Tibial artery (tissue), 4 donors: ENCODE measurements around the gene GALNT13.
A peak's percentile ranks its signal among the peaks of the same experiment; 100 is the strongest.

ENCODE experiments used
- DNase-seq, 2 donors: peaks; one replicate each; pipeline ENCODE4 v3.0.0-alpha.2; 2019
- H3K27ac ChIP-seq, 2 donors: fragments of 200-600 bp; sonication (generic) in 1 of 2; 1 replicate in 1 of 2; 2 replicates in 1 of 2; pipeline ENCODE4 v1.5.1; 2018 to 2019; ENCODE audit warnings: mild to moderate bottlenecking in 1 of 2
- H3K27me3 ChIP-seq, 2 donors: fragments of 200-600 bp; sonication (generic) in 1 of 2; one replicate each; pipeline versions ENCODE4 v1.5.1 to v1.6.0; 2016 to 2019
- H3K36me3 ChIP-seq, 3 donors: fragments of 200-600 bp; sonication (generic) in 2 of 3; one replicate each; pipeline ENCODE4 v1.5.1; 2016 to 2019; ENCODE audit warnings: mild to moderate bottlenecking in 2 of 3
- H3K4me1 ChIP-seq, 4 donors: fragments of 200-600 bp; sonication (generic) in 2 of 4; 1 replicate in 3 of 4; 2 replicates in 1 of 4; pipeline ENCODE4 v1.5.1; 2016 to 2019
- H3K4me3 ChIP-seq, 2 donors: fragments of 200-600 bp; sonication (generic) in 1 of 2; 1 replicate in 1 of 2; 2 replicates in 1 of 2; pipeline ENCODE4 v1.5.1; 2018 to 2019; ENCODE audit warnings: mild to moderate bottlenecking in 2 of 2
- H3K9me3 ChIP-seq, 3 donors: fragments of 200-600 bp; sonication (generic) in 1 of 3; one replicate each; pipeline ENCODE4 v1.5.1; 2016 to 2019
- intact Hi-C: fragments of 100-400 bp; cut with DNase I; formaldehyde crosslinking; loops from one replicate; pipeline ENCODE4 v1.15.0; 2023; ENCODE audit warnings: low total_unique reads
- TF ChIP-seq, protein P1 (sequence below), 2 experiments: fragments of 200-600 bp in 1 of 2; fragments of 450-650 bp in 1 of 2; IDR thresholded peaks; one replicate each; pipeline ENCODE4 v1.5.1; 2017 to 2019; ENCODE audit warnings: antibody characterized with exemption in 2 of 2, mild to moderate bottlenecking in 1 of 2, moderate library complexity in 1 of 2

GALNT13 gene

DNA sequence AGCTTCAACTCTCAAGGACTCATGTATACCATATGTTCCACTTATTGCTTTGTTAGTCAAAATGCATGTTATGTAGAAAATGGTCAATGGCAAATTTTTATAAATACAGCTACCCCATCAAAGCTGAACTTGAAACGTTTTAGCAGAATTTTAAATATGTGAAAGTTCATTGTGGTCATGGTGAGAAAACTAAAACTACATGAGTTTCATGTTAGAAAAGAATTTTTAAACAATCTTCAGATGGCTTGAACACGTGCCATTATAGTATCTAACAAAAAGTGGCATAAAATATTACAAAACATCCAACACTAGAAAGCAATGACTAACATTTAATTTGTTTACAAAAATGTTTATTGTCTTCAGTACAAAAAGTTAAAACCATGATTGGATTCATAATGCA, 580.7 kb downstream of the GALNT13 start:
- TF ChIP-seq, protein P1, sequence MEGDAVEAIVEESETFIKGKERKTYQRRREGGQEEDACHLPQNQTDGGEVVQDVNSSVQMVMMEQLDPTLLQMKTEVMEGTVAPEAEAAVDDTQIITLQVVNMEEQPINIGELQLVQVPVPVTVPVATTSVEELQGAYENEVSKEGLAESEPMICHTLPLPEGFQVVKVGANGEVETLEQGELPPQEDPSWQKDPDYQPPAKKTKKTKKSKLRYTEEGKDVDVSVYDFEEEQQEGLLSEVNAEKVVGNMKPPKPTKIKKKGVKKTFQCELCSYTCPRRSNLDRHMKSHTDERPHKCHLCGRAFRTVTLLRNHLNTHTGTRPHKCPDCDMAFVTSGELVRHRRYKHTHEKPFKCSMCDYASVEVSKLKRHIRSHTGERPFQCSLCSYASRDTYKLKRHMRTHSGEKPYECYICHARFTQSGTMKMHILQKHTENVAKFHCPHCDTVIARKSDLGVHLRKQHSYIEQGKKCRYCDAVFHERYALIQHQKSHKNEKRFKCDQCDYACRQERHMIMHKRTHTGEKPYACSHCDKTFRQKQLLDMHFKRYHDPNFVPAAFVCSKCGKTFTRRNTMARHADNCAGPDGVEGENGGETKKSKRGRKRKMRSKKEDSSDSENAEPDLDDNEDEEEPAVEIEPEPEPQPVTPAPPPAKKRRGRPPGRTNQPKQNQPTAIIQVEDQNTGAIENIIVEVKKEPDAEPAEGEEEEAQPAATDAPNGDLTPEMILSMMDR (IDR thresholded peaks at IDR 0.05) = no peak
- no peak overlapping the region for H3K27ac ChIP-seq
- peaks cover 0 to 14% (median 0%) of the 10 kb centered on the region in 4 donors for H3K4me1 ChIP-seq
- intact Hi-C loops = no loop called here
- H3K36me3 ChIP-seq = no peaks in the 10 kb centered on the region
- no peak for DNase-seq
- no peak overlapping the region for H3K4me3 ChIP-seq
- no peaks in the 10 kb centered on the region for H3K9me3 ChIP-seq
- H3K27me3 ChIP-seq = no peaks in the 10 kb centered on the region

DNA sequence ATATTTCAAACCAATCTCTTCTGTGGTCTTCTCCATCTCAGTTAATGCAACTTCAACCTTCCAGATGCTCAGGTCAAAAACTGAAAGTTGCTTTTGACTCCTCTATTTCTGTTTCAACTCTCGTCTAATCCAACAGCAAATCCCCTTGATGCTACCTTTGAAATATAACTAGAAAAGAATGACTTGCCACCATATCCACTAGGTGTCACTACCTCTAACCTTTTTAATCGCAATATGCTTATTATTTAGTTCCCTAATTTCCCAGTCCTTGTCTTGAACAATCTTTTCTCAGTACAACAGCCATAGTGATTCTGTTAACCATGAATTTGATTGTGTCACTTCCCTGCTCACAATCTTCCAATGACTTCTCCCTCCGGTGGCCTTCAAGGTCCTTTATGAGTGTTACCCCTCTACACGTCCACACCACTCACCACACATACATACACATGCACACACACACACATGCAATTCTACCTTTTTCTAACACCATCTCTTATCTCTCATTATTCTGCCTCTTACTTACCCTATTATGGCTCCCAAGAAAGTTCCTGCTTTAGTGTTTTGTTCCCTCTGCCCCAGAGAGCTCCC, 581.3 kb downstream of the GALNT13 start:
- intact Hi-C loops = no loop called here
- TF ChIP-seq, protein P1 (IDR thresholded peaks at IDR 0.05) = peak; percentile 40 to 44
- Histone ChIP-seq H3K27ac (no peak overlapping the region), H3K4me3 (no peak overlapping the region), H3K36me3 (no peaks in the 10 kb centered on the region), H3K9me3 (no peaks in the 10 kb centered on the region), H3K4me1 (peaks cover 0 to 14% (median 0%) of the 10 kb centered on the region in 4 donors), H3K27me3 (no peaks in the 10 kb centered on the region)
- no peak for DNase-seq

DNA sequence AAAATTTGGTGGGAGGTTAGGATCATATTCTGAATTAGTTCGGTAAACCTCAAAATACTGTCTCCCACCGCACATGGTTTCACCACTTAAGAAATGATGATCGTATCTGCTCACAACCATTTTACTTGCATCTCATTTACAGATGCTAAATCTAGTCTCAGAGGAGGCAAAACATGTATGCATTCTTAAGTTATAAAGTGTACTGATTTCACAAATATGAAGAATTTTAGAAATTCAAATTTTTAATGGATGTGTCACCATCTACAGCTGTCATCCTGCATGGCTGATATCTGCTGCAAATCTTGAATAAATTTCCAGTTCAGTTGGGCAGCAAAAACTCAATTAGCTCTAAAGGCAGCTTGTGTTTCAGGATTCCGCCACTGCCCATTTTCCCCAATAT, 583.4 kb downstream of the GALNT13 start:
- Histone ChIP-seq H3K9me3 (no peaks in the 10 kb centered on the region), H3K27me3 (no peaks in the 10 kb centered on the region), H3K4me3 (peak overlapping the region; percentile 46 to 48), H3K27ac (peak overlapping the region; percentile 4 to 18), H3K4me1 (peaks cover 0 to 14% (median 0%) of the 10 kb centered on the region in 4 donors), H3K36me3 (no peaks in the 10 kb centered on the region)
- no peak for DNase-seq
- TF ChIP-seq, protein P1 (IDR thresholded peaks at IDR 0.05) = no peak
- intact Hi-C loops = no loop called here

DNA sequence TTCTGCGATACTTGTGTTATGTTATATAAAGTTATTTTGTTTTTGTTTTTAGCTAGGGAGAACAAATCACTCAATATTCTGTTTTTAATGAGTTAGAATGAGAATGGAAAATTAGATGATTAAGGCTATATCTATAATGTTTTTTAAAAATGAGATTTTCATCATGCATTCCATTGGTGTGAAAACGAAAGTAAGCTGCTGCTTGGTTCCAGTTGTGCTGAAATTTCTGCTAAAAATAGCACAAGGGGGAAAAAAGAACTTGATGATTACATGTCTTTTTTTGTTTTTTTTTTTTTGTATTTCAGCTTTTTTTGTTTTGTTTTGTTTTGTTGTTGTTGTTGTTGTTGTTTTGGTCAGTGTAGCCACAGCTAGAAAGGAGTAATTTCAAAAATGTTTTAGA, 584.1 kb downstream of the GALNT13 start:
- TF ChIP-seq, protein P1 (IDR thresholded peaks at IDR 0.05) = no peak
- Histone ChIP-seq H3K27me3 (no peaks in the 10 kb centered on the region), H3K4me1 (peaks cover 0 to 14% (median 0%) of the 10 kb centered on the region in 4 donors), H3K9me3 (no peaks in the 10 kb centered on the region), H3K27ac (peak overlapping the region; percentile 4 to 18), H3K4me3 (peak overlapping the region; percentile 46 to 48), H3K36me3 (no peaks in the 10 kb centered on the region)
- no peak for DNase-seq
- intact Hi-C loops = no loop called here

DNA sequence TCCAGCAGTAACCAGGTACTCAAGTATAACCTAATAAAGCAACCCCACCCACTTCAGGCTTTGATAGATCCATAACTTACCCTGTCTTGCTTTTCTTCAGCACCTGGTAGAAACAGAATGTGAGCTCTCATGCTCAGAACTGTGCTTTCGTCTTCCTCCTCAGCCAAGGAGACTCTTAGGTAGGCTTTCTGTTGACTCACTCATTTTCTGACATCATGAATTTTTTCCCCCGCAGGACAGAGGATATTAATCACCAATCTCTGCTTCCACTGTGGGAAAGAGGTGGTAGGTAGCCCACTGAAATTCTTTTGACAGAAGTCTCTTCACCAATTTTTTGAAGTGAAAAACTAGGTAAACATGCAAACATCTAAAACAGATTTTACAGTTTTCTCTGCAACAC, 585.6 kb downstream of the GALNT13 start:
- Histone ChIP-seq H3K27me3 (no peaks in the 10 kb centered on the region), H3K4me1 (peaks cover 0 to 14% (median 0%) of the 10 kb centered on the region in 4 donors), H3K4me3 (no peak overlapping the region), H3K27ac (no peak overlapping the region), H3K36me3 (no peaks in the 10 kb centered on the region), H3K9me3 (no peaks in the 10 kb centered on the region)
- TF ChIP-seq, protein P1 (IDR thresholded peaks at IDR 0.05) = no peak
- intact Hi-C loops = no loop called here
- DNase-seq = no peak

DNA sequence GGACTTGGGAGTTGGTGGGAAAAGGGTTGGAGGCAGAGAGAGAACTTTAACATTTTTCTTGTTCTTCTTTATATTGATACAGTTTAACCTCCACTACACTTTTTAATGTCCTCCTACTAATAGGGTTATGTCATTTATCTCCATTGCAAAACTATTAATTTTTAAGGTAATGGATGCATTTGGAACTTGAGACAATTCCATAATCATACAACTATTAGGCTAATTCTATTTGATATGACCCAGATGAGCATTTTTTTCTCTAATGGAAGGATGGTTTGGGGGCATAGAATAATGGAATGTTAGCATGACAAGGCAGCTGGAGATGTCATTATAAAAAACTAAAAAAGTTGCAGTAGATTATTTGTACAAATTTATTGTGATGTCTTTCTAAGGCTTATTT, 587.6 kb downstream of the GALNT13 start:
- no peak for DNase-seq
- Histone ChIP-seq H3K4me3 (no peak overlapping the region), H3K27me3 (no peaks in the 10 kb centered on the region), H3K27ac (no peak overlapping the region), H3K36me3 (no peaks in the 10 kb centered on the region), H3K4me1 (peaks cover 0 to 14% (median 0%) of the 10 kb centered on the region in 4 donors), H3K9me3 (no peaks in the 10 kb centered on the region)
- TF ChIP-seq, protein P1 (IDR thresholded peaks at IDR 0.05) = no peak
- intact Hi-C loops = no loop called here
